MM.1S (cell line): Measurements from ENCODE around the gene KRT34.

Experiments
- DNase-seq: peaks from one replicate; pipeline ENCODE4 v3.0.0-alpha.2; 2015
- H2AFZ ChIP-seq: fragments of 300-600 bp; sonication (generic); 2 replicates; pipeline ENCODE4 v1.6.0; 2016; ENCODE audit warnings: antibody characterized with exemption, low read length
- H3F3A ChIP-seq: fragments of 300-600 bp; sonication (generic); 2 replicates; pipeline ENCODE4 v1.6.1; 2016; ENCODE audit warnings: mild to moderate bottlenecking, antibody characterized with exemption, low read length, moderate library complexity, mixed read lengths; ENCODE audit not compliant: insufficient read depth
- H3K27ac ChIP-seq: fragments of 300-600 bp; sonication (generic); 2 replicates; pipeline ENCODE4 v1.5.1; 2016; ENCODE audit warnings: mild to moderate bottlenecking, low read length
- H3K27me3 ChIP-seq: fragments of 300-600 bp; sonication (generic); replicated peaks from 2 replicates; pipeline ENCODE4 v1.6.0; 2016; ENCODE audit warnings: low read length; ENCODE audit not compliant: insufficient read depth
- H3K36me3 ChIP-seq: fragments of 300-600 bp; sonication (generic); replicated peaks from 2 replicates; pipeline ENCODE4 v1.6.1; 2016; ENCODE audit warnings: mild to moderate bottlenecking, low read length, mixed read lengths; ENCODE audit not compliant: insufficient read depth
- H3K4me1 ChIP-seq: fragments of 300-600 bp; sonication (generic); 2 replicates; pipeline ENCODE4 v1.6.1; 2016; ENCODE audit warnings: low read length, mixed read lengths
- H3K4me2 ChIP-seq: fragments of 300-600 bp; sonication (generic); 2 replicates; pipeline ENCODE4 v1.6.0; 2016; ENCODE audit warnings: low read depth, low read length
- H3K4me3 ChIP-seq: fragments of 300-600 bp; sonication (generic); 2 replicates; pipeline ENCODE4 v1.5.1; 2016; ENCODE audit warnings: low read length, mixed read lengths
- H3K79me2 ChIP-seq: fragments of 300-600 bp; sonication (generic); 2 replicates; pipeline ENCODE4 v1.6.1; 2016; ENCODE audit warnings: mixed run types, low read length, mixed read lengths
- H3K9ac ChIP-seq: fragments of 300-600 bp; sonication (generic); 2 replicates; pipeline ENCODE4 v1.6.1; 2016; ENCODE audit warnings: low read length, mixed read lengths
- H3K9me2 ChIP-seq: fragments of 300-600 bp; sonication (generic); replicated peaks from 2 replicates; pipeline ENCODE4 v1.6.1; 2016; ENCODE audit warnings: mild to moderate bottlenecking, low read length, mixed read lengths; ENCODE audit not compliant: insufficient read depth
- H3K9me3 ChIP-seq: fragments of 300-600 bp; sonication (generic); replicated peaks from 2 replicates; pipeline ENCODE4 v1.6.1; 2016; ENCODE audit warnings: mild to moderate bottlenecking, low read length, mixed read lengths; ENCODE audit not compliant: insufficient read depth
- H4K20me1 ChIP-seq: fragments of 300-600 bp; sonication (generic); 2 replicates; pipeline ENCODE4 v1.6.1; 2016; ENCODE audit warnings: mild to moderate bottlenecking, low read length, moderate library complexity, mixed read lengths; ENCODE audit not compliant: insufficient read depth
- CTCF ChIP-seq: fragments of 300-600 bp; sonication (generic); IDR thresholded peaks from 2 replicates; pipeline ENCODE4 v1.5.1; 2016; ENCODE audit warnings: antibody characterized with exemption, low read length, mixed read lengths
- EZH2 ChIP-seq: fragments of 300-600 bp; sonication (generic); optimal IDR thresholded peaks from 2 replicates; pipeline ENCODE3; 2017; ENCODE audit warnings: low read depth, mild to moderate bottlenecking, antibody characterized with exemption, low read length, mixed read lengths
- EZH2phosphoT487 ChIP-seq: fragments of 300-600 bp; sonication (generic); IDR thresholded peaks from 2 replicates; pipeline ENCODE4 v1.6.1; 2018; ENCODE audit warnings: antibody characterized with exemption, low read length

The KRT34 gene

GRCh38 chr17:41416479-41416878 is 34.4 kb upstream of the KRT34 start:
- no peak overlapping the region for H2AFZ ChIP-seq
- H3F3A ChIP-seq, result no peaks in the 10 kb centered on the region
- TF ChIP-seq EZH2phosphoT487 (no peak), EZH2 (no peak), CTCF (no peak)
- DNase-seq, result no peak
- no peak overlapping the region for H3K9ac ChIP-seq
- no peak overlapping the region for H3K27ac ChIP-seq
- no peaks in the 10 kb centered on the region for H4K20me1 ChIP-seq
- no peaks in the 10 kb centered on the region for H3K9me2 ChIP-seq
- H3K4me1 ChIP-seq, result no peaks in the 10 kb centered on the region
- no peaks in the 10 kb centered on the region for H3K36me3 ChIP-seq
- no peaks in the 10 kb centered on the region for H3K79me2 ChIP-seq
- no peaks in the 10 kb centered on the region for H3K9me3 ChIP-seq
- no peak overlapping the region for H3K4me2 ChIP-seq
- no peak overlapping the region for H3K4me3 ChIP-seq
- H3K27me3 ChIP-seq, result no peaks in the 10 kb centered on the region

- TF ChIP-seq EZH2phosphoT487 (no peak), CTCF (no peak), EZH2 (no peak)
Measured at GRCh38 chr17:41415833-41416335, 33.8 kb upstream of the KRT34 start.

GRCh38 chr17:41415411-41415810 is 33.3 kb upstream of the KRT34 start:
- no peak overlapping the region for H3K27ac ChIP-seq
- H3K9me2 ChIP-seq, result no peaks in the 10 kb centered on the region
- TF ChIP-seq EZH2, result no peak
- no peak for TF ChIP-seq CTCF
- TF ChIP-seq EZH2phosphoT487, result no peak
- H4K20me1 ChIP-seq, result no peaks in the 10 kb centered on the region
- H2AFZ ChIP-seq, result no peak overlapping the region
- no peak for DNase-seq
- H3K79me2 ChIP-seq, result no peaks in the 10 kb centered on the region
- no peaks in the 10 kb centered on the region for H3K4me1 ChIP-seq
- H3K36me3 ChIP-seq, result no peaks in the 10 kb centered on the region
- no peaks in the 10 kb centered on the region for H3F3A ChIP-seq
- no peaks in the 10 kb centered on the region for H3K9me3 ChIP-seq
- no peak overlapping the region for H3K4me2 ChIP-seq
- no peak overlapping the region for H3K9ac ChIP-seq
- no peak overlapping the region for H3K4me3 ChIP-seq
- no peaks in the 10 kb centered on the region for H3K27me3 ChIP-seq

More at GRCh38 chr17:41415833-41416335, 33.8 kb upstream of the KRT34 start:
- Histone ChIP-seq H3K9me3 (no peaks in the 10 kb centered on the region), H3K27me3 (no peaks in the 10 kb centered on the region), H3K9me2 (no peaks in the 10 kb centered on the region), H4K20me1 (no peaks in the 10 kb centered on the region), H3K36me3 (no peaks in the 10 kb centered on the region), H3K4me2 (no peak overlapping the region), H3F3A (no peaks in the 10 kb centered on the region), H3K9ac (no peak overlapping the region), H3K79me2 (no peaks in the 10 kb centered on the region), H3K4me1 (no peaks in the 10 kb centered on the region), H3K4me3 (no peak overlapping the region), H3K27ac (no peak overlapping the region), H2AFZ (no peak overlapping the region)
- no peak for DNase-seq
